T-cell (primary cell): Measurements from ENCODE around the gene TAS1R3. TPM values are rescaled to one million over a fixed set of nuclear protein-coding genes. Genes with fewer than 3 reads are reported as not detected.
"Not testable (repeated sequence)": the region's sequence is repeated elsewhere in the genome, so short reads cannot be mapped to it uniquely, and the experiment has no call there.

Source experiments
- ATAC-seq, 4 experiments: fragments of 200-7000 bp in 3 of 4; fragments of 150-1000 bp in 1 of 4; cut with Tn5 transposase; replicated peaks in 1 of 4; 1 replicate in 3 of 4; 2 replicates in 1 of 4; pipeline ENCODE4 v1.10.0; 2021; ENCODE audit warnings: moderate library complexity in 3 of 4, mild to moderate bottlenecking in 2 of 4, moderate number of reproducible peaks in 1 of 4
- CTCF ChIA-PET, 2 donors: fragments of 300-600 bp; sonication (Branson Sonifier 250); formaldehyde crosslinking; loops; one replicate each; lab custom pipeline; 2022; ENCODE audit warnings: antibody characterized with exemption in 2 of 2; lab: Charles Lee
- POLR2A ChIA-PET, 2 donors: fragments of 300-600 bp; sonication (Branson Sonifier 250); formaldehyde crosslinking; loops; one replicate each; lab custom pipeline; 2022; ENCODE audit warnings: antibody characterized with exemption in 2 of 2; lab: Charles Lee
- DNase-seq, 35 experiments: peaks; one replicate each; pipeline versions ENCODE4 v3.0.0 to v3.0.0-alpha.2; 2013 to 2023
- H3K27ac ChIP-seq: one replicate; pipeline ENCODE4 v1.5.1; 2013; ENCODE audit warnings: low read length
- H3K27me3 ChIP-seq, 2 experiments: replicated peaks in 1 of 2; 1 replicate in 1 of 2; 2 replicates in 1 of 2; pipeline versions ENCODE4 v1.6.1 to v1.7.0; 2013; ENCODE audit warnings: low read length in 1 of 2, mixed read lengths in 1 of 2; ENCODE audit not compliant: control insufficient read depth in 2 of 2, insufficient read depth in 2 of 2; ENCODE audit errors: extremely low read depth in 1 of 2
- H3K36me3 ChIP-seq, 2 donors: 1 replicate in 1 of 2; 2 replicates in 1 of 2; pipeline versions ENCODE4 v1.6.1 to v1.7.0; 2013; ENCODE audit warnings: low read length in 1 of 2; ENCODE audit not compliant: control insufficient read depth in 2 of 2, insufficient read depth in 1 of 2; ENCODE audit errors: extremely low read depth in 1 of 2
- H3K4me1 ChIP-seq, 2 experiments: 1 replicate in 1 of 2; 2 replicates in 1 of 2; pipeline versions ENCODE4 v1.6.1 to v1.7.0; 2013; ENCODE audit warnings: low read length in 2 of 2, mixed read lengths in 1 of 2; ENCODE audit not compliant: insufficient read depth in 2 of 2, control insufficient read depth in 1 of 2; ENCODE audit errors: extremely low read depth in 1 of 2
- H3K4me3 ChIP-seq, 2 donors: 1 replicate in 1 of 2; 2 replicates in 1 of 2; pipeline versions ENCODE4 v1.5.1 to v1.7.0; 2013; ENCODE audit warnings: mild to moderate bottlenecking in 2 of 2, low read length in 1 of 2, moderate library complexity in 1 of 2; ENCODE audit not compliant: control insufficient read depth in 1 of 2; ENCODE audit errors: extremely low read depth in 1 of 2
- H3K9me3 ChIP-seq: 2 replicates; pipeline ENCODE4 v1.7.0; 2013
- H3K27ac Mint-ChIP-seq, 2 donors: one replicate each; pipeline ENCODE4 v1.8.0; 2020 to 2021; ENCODE audit warnings: mild to moderate bottlenecking in 2 of 2, mixed read lengths in 2 of 2
- H3K27me3 Mint-ChIP-seq, 2 donors: one replicate each; pipeline ENCODE4 v1.8.0; 2021 to 2022; ENCODE audit warnings: mixed read lengths in 2 of 2
- H3K36me3 Mint-ChIP-seq: one replicate; pipeline ENCODE4 v1.8.0; 2021; ENCODE audit warnings: mixed read lengths
- H3K4me1 Mint-ChIP-seq, 3 donors: one replicate each; pipeline ENCODE4 v1.8.0; 2020 to 2022; ENCODE audit warnings: mixed read lengths in 3 of 3, mild to moderate bottlenecking in 1 of 3
- H3K4me3 Mint-ChIP-seq, 3 donors: one replicate each; pipeline ENCODE4 v1.8.0; 2020 to 2022; ENCODE audit warnings: mild to moderate bottlenecking in 3 of 3, mixed read lengths in 3 of 3, moderate library complexity in 3 of 3
- H3K9me3 Mint-ChIP-seq, 3 donors: one replicate each; pipeline ENCODE4 v1.8.0; 2020 to 2022; ENCODE audit warnings: mixed read lengths in 3 of 3
- WGBS: methylation state at CpG from one replicate; pipeline ENCODE4 v1.1.5; 2013; ENCODE audit warnings: missing lambda C conversion rate; ENCODE audit not compliant: insufficient coverage; 5-methylcytosine and 5-hydroxymethylcytosine counted together
- total RNA-seq, 35 experiments: library from RNA in 6 of 35; stranded (reverse) in 6 of 35; fragments of 120-200 nt in 1 of 35; gene quantifications; one replicate each; pipeline versions ENCODE4 v1.2.1 to v1.2.4 and lab custom pipeline; 2013 to 2026

The TAS1R3 gene
- total RNA-seq, 5 donors from 2014 or later (not counting 1 experiment from before 2014, with no cell fraction given) = 1.6 to 2.3 (median 2.1) TPM

DNA sequence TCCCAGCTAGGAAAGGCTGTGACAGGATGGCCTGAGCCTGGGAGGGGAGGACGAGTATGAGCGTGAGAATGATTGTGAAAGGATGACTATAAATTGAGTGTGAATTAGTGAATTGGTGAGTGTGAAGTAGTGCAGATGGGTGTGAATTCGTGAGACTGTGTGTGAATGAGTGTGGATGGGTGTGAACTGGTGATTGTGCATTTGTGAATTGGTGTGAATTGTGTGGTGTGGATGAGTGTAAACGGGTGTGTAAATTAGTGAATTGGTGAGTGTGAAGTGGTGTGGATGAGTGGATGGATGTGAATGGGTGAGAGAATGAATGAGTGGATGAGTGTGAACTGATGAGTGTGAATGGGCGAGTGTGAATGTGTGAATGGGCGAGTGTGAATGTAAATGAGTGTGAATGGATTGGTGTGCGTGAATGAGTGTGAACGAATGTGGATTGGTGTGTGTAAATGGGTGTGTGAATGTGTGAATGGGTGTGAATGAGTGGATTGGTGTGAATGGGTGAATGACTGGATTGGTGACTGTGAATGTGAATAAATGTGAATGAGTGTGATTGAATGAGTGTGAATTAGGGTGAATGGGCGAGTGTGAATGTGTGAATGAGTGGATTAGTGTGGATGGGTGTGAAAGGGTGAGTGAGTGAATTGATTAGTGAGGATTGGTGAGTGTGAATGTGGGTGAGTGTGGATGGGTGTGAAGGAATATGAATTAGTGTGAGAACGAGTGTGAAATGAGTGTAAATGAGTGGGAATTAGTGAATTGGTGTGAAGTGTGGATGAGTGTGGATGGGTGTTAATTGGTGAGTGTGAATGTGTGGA is 35.0 kb downstream of the TAS1R3 start:
- Mint-ChIP-seq H3K27me3 (no peaks in the 10 kb centered on the region), H3K27ac (no peak overlapping the region), H3K4me3 (no peak overlapping the region), H3K4me1 (peaks cover 0 to 11% (median 2%) of the 10 kb centered on the region in 3 donors), H3K36me3 (no peaks in the 10 kb centered on the region), H3K9me3 (no peaks in the 10 kb centered on the region)
- Histone ChIP-seq H3K4me1 (peaks cover 3 to 9% of the 10 kb centered on the region in 2 experiments), H3K27me3 (peaks cover 0 to 9% of the 10 kb centered on the region in 2 experiments), H3K9me3 (no peaks in the 10 kb centered on the region), H3K36me3 (no peaks in the 10 kb centered on the region), H3K4me3 (no peak overlapping the region), H3K27ac (no peak overlapping the region)
- ATAC-seq = no peak
- WGBS = 76% methylated on average over 10 of the region's 10 CpGs
- no peak for DNase-seq
- CTCF ChIA-PET = no interaction called here
- POLR2A ChIA-PET = no interaction called here

DNA sequence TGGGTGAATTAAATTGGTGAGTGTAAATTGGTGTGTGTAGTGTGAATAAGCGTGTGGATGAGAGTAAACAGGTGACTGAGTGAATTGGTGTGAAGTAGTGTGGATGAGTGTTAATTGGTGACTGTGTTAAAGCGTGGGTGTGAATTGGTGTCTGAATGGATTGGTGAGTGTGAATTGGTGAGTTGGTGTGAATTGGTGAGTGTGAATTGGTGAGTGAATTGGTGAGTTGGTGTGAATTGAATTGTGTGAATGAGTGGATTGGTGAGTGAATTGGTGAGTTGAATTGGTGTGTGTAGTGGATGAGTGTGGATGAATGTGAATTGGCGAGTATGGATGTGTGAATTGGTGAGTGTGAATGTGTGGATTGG is 35.6 kb downstream of the TAS1R3 start:
- CTCF ChIA-PET = no interaction called here
- peaks cover 9 to 14% of the 10 kb centered on the region in 2 experiments for H3K4me1 ChIP-seq
- Mint-ChIP-seq H3K4me1 (peaks cover 0 to 17% (median 7%) of the 10 kb centered on the region in 3 donors), H3K9me3 (no peaks in the 10 kb centered on the region), H3K27me3 (no peaks in the 10 kb centered on the region), H3K36me3 (no peaks in the 10 kb centered on the region), H3K27ac (no peak overlapping the region), H3K4me3 (no peak overlapping the region)
- no peaks in the 10 kb centered on the region for H3K9me3 ChIP-seq
- 88% methylated on average over 2 of the region's 3 CpGs for WGBS
- POLR2A ChIA-PET = no interaction called here
- H3K36me3 ChIP-seq = no peaks in the 10 kb centered on the region
- DNase-seq (no peak), ATAC-seq (no peak)
- H3K27ac ChIP-seq = no peak overlapping the region
- H3K4me3 ChIP-seq = no peak overlapping the region
- H3K27me3 ChIP-seq = peaks cover 0 to 4% of the 10 kb centered on the region in 2 experiments

GRCh38 chr1:1367315-1367714 is 36.2 kb downstream of the TAS1R3 start:
- H3K27ac ChIP-seq = no peak overlapping the region
- no peaks in the 10 kb centered on the region for H3K36me3 Mint-ChIP-seq
- H3K9me3 ChIP-seq = no peaks in the 10 kb centered on the region
- H3K36me3 ChIP-seq = no peaks in the 10 kb centered on the region
- peaks cover 15 to 20% of the 10 kb centered on the region in 2 experiments for H3K4me1 ChIP-seq
- H3K4me1 Mint-ChIP-seq = peaks cover 0 to 23% (median 10%) of the 10 kb centered on the region in 3 donors
- ATAC-seq (no peak), DNase-seq (no peak)
- H3K4me3 ChIP-seq = no peak overlapping the region
- 98% methylated on average over 5 of the region's 5 CpGs for WGBS
- H3K27me3 Mint-ChIP-seq = no peaks in the 10 kb centered on the region
- H3K4me3 Mint-ChIP-seq = no peak overlapping the region
- H3K9me3 Mint-ChIP-seq = no peaks in the 10 kb centered on the region
- H3K27ac Mint-ChIP-seq = no peak overlapping the region
- ChIA-PET POLR2A (no interaction called here), CTCF (no interaction called here)
- H3K27me3 ChIP-seq = peaks cover 0 to 4% of the 10 kb centered on the region in 2 experiments

DNA sequence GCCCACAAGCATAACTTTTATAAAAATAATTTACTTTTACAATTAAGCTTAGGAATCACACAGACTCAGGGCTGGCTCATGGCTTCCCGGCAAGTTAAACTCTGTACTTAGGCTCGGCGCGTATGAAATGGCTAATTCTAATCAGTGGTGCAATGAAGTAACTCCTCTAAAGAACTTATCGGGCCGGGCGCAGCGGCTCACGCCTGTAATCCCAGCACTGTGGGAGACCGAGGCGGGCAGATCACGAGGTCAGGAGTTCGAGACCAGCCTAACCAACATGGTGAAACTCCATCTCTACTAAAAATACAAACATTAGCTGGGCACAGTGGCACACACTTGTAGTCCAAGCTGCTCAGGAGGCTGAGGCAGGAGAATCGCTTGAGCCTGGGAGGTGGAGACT is 39.0 kb downstream of the TAS1R3 start:
- H3K9me3 ChIP-seq, H3K27me3 ChIP-seq, H3K4me3 ChIP-seq, H3K27ac ChIP-seq, H3K36me3 Mint-ChIP-seq, H3K9me3 Mint-ChIP-seq, H3K27me3 Mint-ChIP-seq, CTCF ChIA-PET, POLR2A ChIA-PET, ATAC-seq, H3K36me3 ChIP-seq, DNase-seq: not testable (repeated sequence)
- Mint-ChIP-seq H3K4me1 (peaks cover 0 to 37% (median 23%) of the 10 kb centered on the region in 3 donors), H3K4me3 (peak overlapping the region in 1 of 3 donors; percentile 56), H3K27ac (peak overlapping the region; percentile 22 to 27)
- no CpG with 5 or more reads among the region's 14 CpGs for WGBS
- H3K4me1 ChIP-seq = peaks cover 15 to 40% of the 10 kb centered on the region in 2 experiments

- WGBS = 88% methylated on average over 14 of the region's 16 CpGs
- CTCF ChIA-PET = interaction anchor here in 1 of 2 donors (0.8 to 1.3 kb wide), 4 partner anchors 11 to 66 kb away, joined by 3 to 7 read pairs (median 3); partner anchors contain the start of gene CCNL2
- H3K36me3 Mint-ChIP-seq = no peaks in the 10 kb centered on the region
These were observed 39.8 kb downstream of the TAS1R3 start for GRCh38 chr1:1370771-1371300.

GRCh38 chr1:1371364-1371745 is 40.3 kb downstream of the TAS1R3 start:
- H3K4me3 ChIP-seq = peak overlapping the region; percentile 29 to 41
- peak overlapping the region; percentile 74 for H3K27ac ChIP-seq
- no peaks in the 10 kb centered on the region for H3K9me3 ChIP-seq
- no peaks in the 10 kb centered on the region for H3K27me3 ChIP-seq
- H3K4me1 Mint-ChIP-seq = peaks cover 0 to 41% (median 23%) of the 10 kb centered on the region in 3 donors
- H3K36me3 Mint-ChIP-seq = no peaks in the 10 kb centered on the region
- DNase-seq (peak in 33 of 35 experiments; percentile 43 to 94 (median 88)), ATAC-seq (peak; percentile 10 to 78 (median 18))
- no peaks in the 10 kb centered on the region for H3K9me3 Mint-ChIP-seq
- CTCF ChIA-PET = interaction anchor here (0.5 to 1.3 kb wide), 5 partner anchors 12 to 66 kb away, joined by 3 to 7 read pairs (median 3); partner anchors contain the start of gene CCNL2 (in 1 of the 2)
- H3K4me3 Mint-ChIP-seq = peak overlapping the region in 2 of 3 donors; percentile 31 to 56
- 9% methylated on average over 5 of the region's 12 CpGs for WGBS
- POLR2A ChIA-PET = no interaction called here
- peaks cover 0 to 4% of the 10 kb centered on the region in 2 donors for H3K36me3 ChIP-seq
- H3K4me1 ChIP-seq = peaks cover 15 to 49% of the 10 kb centered on the region in 2 experiments
- peak overlapping the region in 1 of 2 donors; percentile 59 for H3K27ac Mint-ChIP-seq
- H3K27me3 Mint-ChIP-seq = no peaks in the 10 kb centered on the region

More at GRCh38 chr1:1370771-1371300, 39.8 kb downstream of the TAS1R3 start:
- H3K27me3 Mint-ChIP-seq = no peaks in the 10 kb centered on the region
- peaks cover 0 to 4% of the 10 kb centered on the region in 2 donors for H3K36me3 ChIP-seq
- H3K27me3 ChIP-seq = no peaks in the 10 kb centered on the region
- H3K4me1 Mint-ChIP-seq = peaks cover 0 to 41% (median 23%) of the 10 kb centered on the region in 3 donors
- H3K9me3 ChIP-seq = no peaks in the 10 kb centered on the region
- peak in 2 of 35 experiments; percentile 11 to 25 for DNase-seq
- no peaks in the 10 kb centered on the region for H3K9me3 Mint-ChIP-seq
- peak overlapping the region; percentile 31 for H3K27ac ChIP-seq
- H3K4me3 Mint-ChIP-seq = peak overlapping the region in 1 of 3 donors; percentile 56
- no peak overlapping the region for H3K27ac Mint-ChIP-seq
- H3K4me3 ChIP-seq = no peak overlapping the region
- POLR2A ChIA-PET = no interaction called here
- no peak for ATAC-seq
- peaks cover 15 to 44% of the 10 kb centered on the region in 2 experiments for H3K4me1 ChIP-seq
